Measurements from ENCODE around the gene MSMP. TPM values are rescaled to one million over a fixed set of nuclear protein-coding genes. Genes with fewer than 3 reads are reported as not detected.

MSMP gene
- polyA plus RNA-seq, 3 donors = not detected

GRCh38 chr9:35729101-35729500 is 25.0 kb downstream of the MSMP start:
- H3K27ac Mint-ChIP-seq = no peak overlapping the region
- peaks cover 61 to 68% of the 10 kb centered on the region in 2 donors for H3K4me1 ChIP-seq (ENCODE audit: control insufficient read depth in 1 of 2, insufficient read depth in 2 of 2, low read length in 2 of 2)
- H3K9ac ChIP-seq (ENCODE audit: insufficient read depth, low read length, poor library complexity, severe bottlenecking) = no peak overlapping the region
- intact Hi-C loops (cut with micrococcal nuclease) = loop anchor here in 1 of 2 donors (5.0 to 10.0 kb wide), 2 partner anchors 82 to 124 kb away; partner anchors contain the start of gene TESK1
- H3K4me3 Mint-ChIP-seq = no peak overlapping the region
- no peaks in the 10 kb centered on the region for H3K9me3 Mint-ChIP-seq
- peak overlapping the region; percentile 28 to 84 for H3K27ac ChIP-seq (ENCODE audit: low read depth in 1 of 2, low read length in 2 of 2)
- H3K9me3 ChIP-seq (replicated peaks in 1 of 2; ENCODE audit: control insufficient read depth in 1 of 2, insufficient read depth in 1 of 2, low read length in 2 of 2) = no peaks in the 10 kb centered on the region
- DNase-seq = no peak
- H3K36me3 ChIP-seq (replicated peaks in 1 of 2; ENCODE audit: control insufficient read depth in 1 of 2, insufficient read depth in 2 of 2, low read length in 2 of 2) = peaks cover 22 to 44% of the 10 kb centered on the region in 2 donors
- no peak overlapping the region for H2AFZ ChIP-seq (ENCODE audit: insufficient read depth, low read depth, low read length, poor library complexity, severe bottlenecking)
- peaks cover 18 to 29% of the 10 kb centered on the region in 2 donors for H3K36me3 Mint-ChIP-seq
- H3K79me2 ChIP-seq (ENCODE audit: insufficient read depth, low read length) = peaks cover 88% of the 10 kb centered on the region
- peaks cover 11% of the 10 kb centered on the region for H3K4me1 Mint-ChIP-seq
- H4K20me1 ChIP-seq (ENCODE audit: insufficient read depth, low read length) = peaks cover 67% of the 10 kb centered on the region
- no peaks in the 10 kb centered on the region for H3K27me3 ChIP-seq (ENCODE audit: control insufficient read depth in 2 of 2, insufficient read depth in 2 of 2, low read length in 2 of 2)
- H3K4me2 ChIP-seq (replicated peaks; ENCODE audit: extremely low read depth, low read length, poor library complexity, severe bottlenecking) = peak overlapping the region; percentile 87
- peak overlapping the region; percentile 84 to 95 (median 85) for H3K4me3 ChIP-seq (replicated peaks in 1 of 3; ENCODE audit: low read depth in 2 of 3, low read length in 3 of 3)
- TF ChIP-seq CTCF (IDR thresholded peaks at IDR 0.05) = no peak
- H3K27me3 Mint-ChIP-seq (ENCODE audit: low read depth in 3 of 3) = peaks cover 0 to 3% (median 0%) of the 10 kb centered on the region in 3 donors
- 0% methylated on average over 1 of the region's 3 CpGs for WGBS (ENCODE audit: insufficient coverage)

- 3% methylated on average over 5 of the region's 10 CpGs for WGBS (ENCODE audit: insufficient coverage)
- peak; percentile 45 to 60 (median 49) for DNase-seq
- H3K79me2 ChIP-seq (ENCODE audit: insufficient read depth, low read length) = peaks cover 83% of the 10 kb centered on the region
Observed at GRCh38 chr9:35728041-35728971, 25.8 kb downstream of the MSMP start.

More at GRCh38 chr9:35728041-35728971, 25.8 kb downstream of the MSMP start:
- H3K4me3 Mint-ChIP-seq = no peak overlapping the region
- intact Hi-C loops (cut with micrococcal nuclease) = loop anchor here in 1 of 2 donors (5.0 to 10.0 kb wide), 2 partner anchors 81 to 124 kb away; partner anchors contain the start of gene TESK1
- H3K27me3 Mint-ChIP-seq (ENCODE audit: low read depth in 3 of 3) = peaks cover 0 to 3% (median 0%) of the 10 kb centered on the region in 3 donors
- Histone ChIP-seq H3K27me3 (ENCODE audit: control insufficient read depth in 2 of 2, insufficient read depth in 2 of 2, low read length in 2 of 2) (no peaks in the 10 kb centered on the region), H4K20me1 (ENCODE audit: insufficient read depth, low read length) (peaks cover 72% of the 10 kb centered on the region), H3K27ac (ENCODE audit: low read depth in 1 of 2, low read length in 2 of 2) (peak overlapping the region; percentile 40 to 84), H3K9ac (ENCODE audit: insufficient read depth, low read length, poor library complexity, severe bottlenecking) (peak overlapping the region; percentile 37), H3K4me1 (ENCODE audit: control insufficient read depth in 1 of 2, insufficient read depth in 2 of 2, low read length in 2 of 2) (peaks cover 53 to 60% of the 10 kb centered on the region in 2 donors), H2AFZ (ENCODE audit: insufficient read depth, low read depth, low read length, poor library complexity, severe bottlenecking) (no peak overlapping the region), H3K9me3 (replicated peaks in 1 of 2; ENCODE audit: control insufficient read depth in 1 of 2, insufficient read depth in 1 of 2, low read length in 2 of 2) (no peaks in the 10 kb centered on the region), H3K36me3 (replicated peaks in 1 of 2; ENCODE audit: control insufficient read depth in 1 of 2, insufficient read depth in 2 of 2, low read length in 2 of 2) (peaks cover 30 to 52% of the 10 kb centered on the region in 2 donors), H3K4me2 (replicated peaks; ENCODE audit: extremely low read depth, low read length, poor library complexity, severe bottlenecking) (peak overlapping the region; percentile 87), H3K4me3 (replicated peaks in 1 of 3; ENCODE audit: low read depth in 2 of 3, low read length in 3 of 3) (peak overlapping the region; percentile 30 to 95 (median 42))
- H3K36me3 Mint-ChIP-seq = peaks cover 18 to 37% of the 10 kb centered on the region in 2 donors
- H3K4me1 Mint-ChIP-seq = peaks cover 7% of the 10 kb centered on the region
- no peak for TF ChIP-seq CTCF (IDR thresholded peaks at IDR 0.05)
- H3K9me3 Mint-ChIP-seq = no peaks in the 10 kb centered on the region
- no peak overlapping the region for H3K27ac Mint-ChIP-seq
